SK-N-SH treated with all-trans-retinoic acid at 6 μM for 48 hours (cell line): ENCODE measurements around the gene STAG2.

Source experiments
- ATAC-seq: fragments of 200-7000 bp; cut with Tn5 transposase; 3 replicates; pipeline ENCODE4 v1.9.1; 2020; ENCODE audit warnings: mild to moderate bottlenecking, moderate library complexity
- BACH2 ChIP-seq: fragments of 250-450 bp; sonication (Bioruptor Pico); IDR thresholded peaks from 2 replicates; pipeline ENCODE4 v1.9.0; 2021; ENCODE audit warnings: mild to moderate bottlenecking, borderline replicate concordance
- CREB5 ChIP-seq: fragments of 250-450 bp; sonication (Bioruptor Pico); IDR thresholded peaks from 2 replicates; pipeline ENCODE4 v1.5.1; 2020; ENCODE audit warnings: low read depth, mild to moderate bottlenecking, moderate library complexity
- CSRNP3 ChIP-seq: fragments of 250-450 bp; sonication (Bioruptor Pico); IDR thresholded peaks from 2 replicates; pipeline ENCODE4 v1.5.1; 2021; ENCODE audit warnings: mild to moderate bottlenecking, moderate library complexity
- GLIS3 ChIP-seq: fragments of 250-450 bp; sonication (Bioruptor Pico); IDR thresholded peaks from 2 replicates; pipeline ENCODE4 v1.5.0; 2020; ENCODE audit warnings: mild to moderate bottlenecking, moderate library complexity
- OSR1 ChIP-seq: fragments of 250-450 bp; sonication (Bioruptor Pico); IDR thresholded peaks from 2 replicates; pipeline ENCODE4 v1.8.0; 2022; ENCODE audit warnings: moderate library complexity, mild to moderate bottlenecking, inconsistent platforms
- PATZ1 ChIP-seq: fragments of 250-450 bp; sonication (Bioruptor Pico); IDR thresholded peaks from 2 replicates; pipeline ENCODE4 v1.8.0; 2020; ENCODE audit warnings: mild to moderate bottlenecking, moderate library complexity, borderline replicate concordance
- POU6F1 ChIP-seq: fragments of 250-450 bp; sonication (Bioruptor Pico); IDR thresholded peaks from 2 replicates; pipeline ENCODE4 v1.8.0; 2021; ENCODE audit warnings: low read depth, mild to moderate bottlenecking, moderate library complexity, borderline replicate concordance
- PPARA ChIP-seq: fragments of 250-450 bp; sonication (Bioruptor Pico); IDR thresholded peaks from 2 replicates; pipeline ENCODE4 v1.5.0; 2020; ENCODE audit warnings: mild to moderate bottlenecking, borderline replicate concordance
- RARB ChIP-seq: fragments of 250-450 bp; sonication (Bioruptor Pico); IDR thresholded peaks from 2 replicates; pipeline ENCODE4 v1.8.0; 2021; ENCODE audit warnings: mild to moderate bottlenecking, moderate library complexity
- SNAI2 ChIP-seq: fragments of 250-450 bp; sonication (Bioruptor Pico); IDR thresholded peaks from 2 replicates; pipeline ENCODE4 v1.5.0; 2020; ENCODE audit warnings: mild to moderate bottlenecking, moderate library complexity
- TCF4 ChIP-seq: fragments of 250-450 bp; sonication (Bioruptor Pico); IDR thresholded peaks from 2 replicates; pipeline ENCODE4 v1.8.0; 2021; ENCODE audit warnings: mild to moderate bottlenecking, moderate library complexity, borderline replicate concordance
- TOX ChIP-seq: fragments of 250-450 bp; sonication (Bioruptor Pico); IDR thresholded peaks from 2 replicates; pipeline ENCODE4 v1.8.0; 2021; ENCODE audit warnings: mild to moderate bottlenecking, moderate library complexity, borderline replicate concordance
- TSHZ2 ChIP-seq: fragments of 250-450 bp; sonication (Bioruptor Pico); IDR thresholded peaks from 2 replicates; pipeline ENCODE4 v1.5.0; 2020; ENCODE audit warnings: mild to moderate bottlenecking, moderate library complexity
- ZC3H10 ChIP-seq: fragments of 250-450 bp; sonication (Bioruptor Pico); IDR thresholded peaks from 2 replicates; pipeline ENCODE4 v1.5.1; 2021; ENCODE audit warnings: mild to moderate bottlenecking, moderate library complexity
- ZFP3 ChIP-seq: fragments of 250-450 bp; sonication (Bioruptor Pico); IDR thresholded peaks from 2 replicates; pipeline ENCODE4 v1.5.0; 2020; ENCODE audit warnings: mild to moderate bottlenecking, moderate library complexity
- ZFP30 ChIP-seq: fragments of 450-650 bp; formaldehyde crosslinking; IDR thresholded peaks from 2 replicates; pipeline ENCODE4 v1.5.0; 2022; ENCODE audit warnings: mild to moderate bottlenecking, moderate library complexity
- ZNF70 ChIP-seq: fragments of 450-650 bp; formaldehyde crosslinking; IDR thresholded peaks from 2 replicates; pipeline ENCODE4 v1.5.0; 2020; ENCODE audit warnings: mild to moderate bottlenecking, moderate library complexity
- ZNF8 ChIP-seq: fragments of 450-650 bp; formaldehyde crosslinking; IDR thresholded peaks from 2 replicates; pipeline ENCODE4 v1.5.0; 2020; ENCODE audit warnings: mild to moderate bottlenecking, moderate library complexity

The STAG2 gene

GRCh38 chrX:124005228-124005627 lies 43.7 kb downstream of the STAG2 start:
- ATAC-seq: no peak
- no peak for TF ChIP-seq PPARA (CRISPR knock-in tag)
- no peak for TF ChIP-seq PATZ1 (CRISPR knock-in tag)
- TF ChIP-seq CSRNP3 (CRISPR knock-in tag): no peak
- TF ChIP-seq OSR1 (CRISPR knock-in tag): no peak
- TF ChIP-seq ZFP30 (CRISPR knock-in tag): no peak
- TF ChIP-seq RARB: no peak
- no peak for TF ChIP-seq TCF4 (CRISPR knock-in tag)
- no peak for TF ChIP-seq ZC3H10

GRCh38 chrX:124010157-124010556 lies 48.7 kb downstream of the STAG2 start:
- ATAC-seq: no peak
- TF ChIP-seq BACH2 (no peak), POU6F1 (no peak)

GRCh38 chrX:124010566-124010965 lies 49.1 kb downstream of the STAG2 start:
- no peak for ATAC-seq
- TF ChIP-seq GLIS3 (CRISPR knock-in tag) (no peak), ZNF8 (CRISPR knock-in tag) (no peak), TSHZ2 (CRISPR knock-in tag) (no peak), ZC3H10 (no peak), SNAI2 (CRISPR knock-in tag) (no peak), BACH2 (no peak), PPARA (CRISPR knock-in tag) (no peak), ZFP3 (CRISPR knock-in tag) (no peak), POU6F1 (no peak), TCF4 (CRISPR knock-in tag) (no peak), ZNF70 (CRISPR knock-in tag) (no peak), TOX (CRISPR knock-in tag) (no peak)
- TF ChIP-seq, all 23 proteins: peak for 0

- ATAC-seq: no peak
- no peak for TF ChIP-seq ZC3H10
- TF ChIP-seq BACH2: no peak
- no peak for TF ChIP-seq PPARA (CRISPR knock-in tag)
- no peak for TF ChIP-seq CREB5 (CRISPR knock-in tag)
- no peak for TF ChIP-seq TOX (CRISPR knock-in tag)
- no peak for TF ChIP-seq GLIS3 (CRISPR knock-in tag)
- no peak for TF ChIP-seq ZNF70 (CRISPR knock-in tag)
- TF ChIP-seq ZNF8 (CRISPR knock-in tag): no peak
- TF ChIP-seq ZFP30 (CRISPR knock-in tag): no peak
- TF ChIP-seq PATZ1 (CRISPR knock-in tag): no peak
- TF ChIP-seq RARB: no peak
- no peak for TF ChIP-seq TSHZ2 (CRISPR knock-in tag)
- no peak for TF ChIP-seq ZFP3 (CRISPR knock-in tag)
These were observed 54.2 kb downstream of the STAG2 start for GRCh38 chrX:124015721-124016120.
